HG02870 (cell line): ENCODE measurements around the gene ARHGEF1.
"Not testable (repeated sequence)": the region's sequence is repeated elsewhere in the genome, so short reads cannot be mapped to it uniquely, and the experiment has no call there.

ENCODE experiments used
- ATAC-seq: cut with Tn5 transposase; IDR thresholded peaks from one replicate; pipeline ENCODE4 v1.9.1; 2021; ENCODE audit warnings: mild to moderate bottlenecking, moderate library complexity; ENCODE audit not compliant: unreplicated experiment

ARHGEF1 gene

GRCh38 chr19:41904118-41904870, 21.3 kb downstream of the ARHGEF1 start:
- ATAC-seq, result no peak

GRCh38 chr19:41905273-41906002, 22.5 kb downstream of the ARHGEF1 start:
- no peak for ATAC-seq

GRCh38 chr19:41906271-41906670, 23.3 kb downstream of the ARHGEF1 start:
- no peak for ATAC-seq

- no peak for ATAC-seq
Observed at GRCh38 chr19:41906916-41907680, 24.1 kb downstream of the ARHGEF1 start.

DNA sequence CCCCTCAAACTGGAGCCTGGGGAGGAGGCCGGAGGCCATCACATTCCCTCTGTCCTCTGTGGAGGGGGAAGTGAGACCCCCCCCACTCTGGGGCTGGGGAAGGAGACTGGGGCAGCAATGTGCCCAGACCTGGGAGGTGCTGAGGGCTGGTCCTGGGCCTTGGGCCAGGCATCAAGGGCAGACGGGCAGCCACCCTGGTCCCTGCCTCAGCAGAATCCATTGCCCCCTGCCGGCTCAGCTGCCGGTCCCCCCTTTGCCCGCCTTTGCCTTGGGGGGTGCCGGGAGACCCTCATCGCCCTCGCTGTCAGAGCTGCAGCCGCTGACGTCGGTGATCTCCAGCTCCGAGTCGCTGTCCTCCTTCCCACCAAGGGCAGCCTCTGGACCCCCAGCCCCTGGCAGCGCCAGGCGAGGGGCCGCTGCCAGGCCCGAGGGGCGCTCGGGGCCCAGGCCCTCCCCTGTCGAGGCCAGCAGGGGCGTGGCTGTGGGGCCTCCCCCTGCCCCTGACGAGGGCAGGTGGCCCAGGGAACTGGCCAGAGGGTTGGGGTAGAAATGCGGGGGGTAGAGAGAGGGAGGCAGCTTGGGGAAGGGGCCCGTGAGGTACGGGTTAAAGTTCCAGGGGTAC, 25.1 kb downstream of the ARHGEF1 start:
- no peak for ATAC-seq

GRCh38 chr19:41908724-41909464, 25.9 kb downstream of the ARHGEF1 start:
- no peak for ATAC-seq

- no peak for ATAC-seq
Observed at GRCh38 chr19:41909706-41910105, 26.7 kb downstream of the ARHGEF1 start.

GRCh38 chr19:41910240-41910991, 27.4 kb downstream of the ARHGEF1 start:
- ATAC-seq, result no peak

DNA sequence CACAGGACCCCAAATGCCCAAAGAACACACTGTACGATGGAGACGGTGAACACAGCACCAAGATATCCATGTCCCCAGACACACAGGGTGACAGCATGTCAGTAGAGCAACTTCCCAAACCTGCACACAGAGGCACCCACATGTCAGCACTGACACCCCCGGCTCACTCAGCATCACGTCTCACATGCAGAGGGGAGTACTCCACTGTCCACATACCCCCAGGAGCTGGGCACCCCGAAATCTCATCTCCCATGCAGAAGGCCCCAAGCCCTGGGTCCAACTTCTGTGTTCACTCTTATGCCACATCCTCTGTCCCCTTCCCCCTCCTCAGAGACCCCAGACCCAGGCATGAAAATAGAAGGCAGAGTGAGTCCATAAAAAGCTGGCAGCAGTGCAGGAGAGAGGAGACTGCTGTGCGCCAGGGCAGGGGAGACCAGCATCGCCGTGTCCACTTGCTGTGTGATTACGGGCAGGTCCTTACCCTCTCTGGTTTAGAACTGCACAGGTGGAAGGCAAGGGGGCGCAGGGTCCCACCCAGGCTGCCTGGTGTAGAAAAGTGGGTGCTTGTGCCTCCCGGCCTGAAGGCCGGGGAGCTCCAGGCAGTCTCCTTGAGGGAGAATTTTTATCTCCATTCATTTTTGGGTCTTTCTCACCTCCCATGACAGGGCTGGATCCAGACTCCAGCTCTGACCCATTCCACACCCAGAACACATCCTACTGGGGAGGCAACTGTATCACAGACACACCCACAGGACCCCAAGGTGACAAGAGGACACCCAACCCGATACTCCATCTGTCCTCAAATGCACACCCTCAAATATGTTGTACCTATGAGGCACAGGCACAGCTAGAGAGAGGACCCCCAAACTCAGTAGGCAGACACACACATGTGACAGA, 28.3 kb downstream of the ARHGEF1 start:
- ATAC-seq, result no peak

- ATAC-seq, result no peak
Observed at GRCh38 chr19:41911889-41912731, 29.1 kb downstream of the ARHGEF1 start.

GRCh38 chr19:41912899-41913537, 30.0 kb downstream of the ARHGEF1 start:
- ATAC-seq, result no peak

DNA sequence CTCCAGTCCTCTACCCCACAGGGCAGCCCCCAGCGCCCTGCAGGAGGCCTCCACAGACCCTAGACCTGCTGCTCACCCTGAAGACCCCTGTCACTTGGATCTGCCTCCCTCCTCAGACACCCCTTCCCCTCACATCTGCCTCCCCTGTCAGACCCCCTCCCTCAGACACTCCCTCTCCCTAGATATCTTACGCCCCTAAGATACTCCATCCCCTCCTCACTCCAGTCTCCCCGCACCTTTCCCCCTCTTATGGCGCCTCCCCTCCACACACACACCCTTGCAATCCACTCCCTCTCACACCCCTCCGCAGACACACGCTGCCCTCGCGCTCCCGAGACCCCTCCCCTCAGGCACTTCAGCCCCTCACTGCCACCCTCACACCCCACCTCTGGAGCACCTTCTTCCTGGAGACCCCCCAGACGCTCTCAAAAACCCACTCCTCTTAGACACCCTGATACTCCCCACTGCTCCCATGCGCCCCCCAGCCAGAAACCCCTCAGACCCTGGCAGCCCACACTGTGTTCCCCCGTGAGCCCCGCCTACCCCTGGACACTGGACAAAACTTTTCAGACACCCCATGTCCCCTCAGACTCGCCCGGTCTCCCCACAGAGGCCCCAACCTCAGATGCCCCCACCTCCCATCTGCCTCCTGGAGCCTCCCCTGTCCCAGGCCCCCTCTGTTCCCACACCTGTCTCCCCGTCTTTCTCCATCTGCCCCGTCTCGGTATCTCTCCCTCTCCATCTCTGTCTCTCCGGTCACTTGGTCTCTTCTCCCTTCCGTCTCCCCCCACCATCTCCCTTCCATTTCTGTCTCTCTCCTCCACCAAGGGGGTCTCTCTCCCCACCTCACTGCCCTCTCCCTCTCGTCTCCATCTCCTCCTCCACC, 30.8 kb downstream of the ARHGEF1 start:
- ATAC-seq, result no peak

- ATAC-seq, result not testable (repeated sequence)
Observed at GRCh38 chr19:41914424-41914834, 31.4 kb downstream of the ARHGEF1 start.

- no peak for ATAC-seq
Observed at GRCh38 chr19:41915021-41915775, 32.2 kb downstream of the ARHGEF1 start.

- no peak for ATAC-seq
Observed at GRCh38 chr19:41915776-41916414, 32.9 kb downstream of the ARHGEF1 start.
